LNCAP (cell line): ENCODE results near the gene MTCP1.

Experiments
- TF ChIP-seq, protein P1 (sequence below): fragments of 450-650 bp; IDR thresholded peaks from 2 replicates; pipeline ENCODE4 v1.5.1; 2017; ENCODE audit warnings: mild to moderate bottlenecking

MTCP1 gene, protein sequence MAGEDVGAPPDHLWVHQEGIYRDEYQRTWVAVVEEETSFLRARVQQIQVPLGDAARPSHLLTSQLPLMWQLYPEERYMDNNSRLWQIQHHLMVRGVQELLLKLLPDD

DNA sequence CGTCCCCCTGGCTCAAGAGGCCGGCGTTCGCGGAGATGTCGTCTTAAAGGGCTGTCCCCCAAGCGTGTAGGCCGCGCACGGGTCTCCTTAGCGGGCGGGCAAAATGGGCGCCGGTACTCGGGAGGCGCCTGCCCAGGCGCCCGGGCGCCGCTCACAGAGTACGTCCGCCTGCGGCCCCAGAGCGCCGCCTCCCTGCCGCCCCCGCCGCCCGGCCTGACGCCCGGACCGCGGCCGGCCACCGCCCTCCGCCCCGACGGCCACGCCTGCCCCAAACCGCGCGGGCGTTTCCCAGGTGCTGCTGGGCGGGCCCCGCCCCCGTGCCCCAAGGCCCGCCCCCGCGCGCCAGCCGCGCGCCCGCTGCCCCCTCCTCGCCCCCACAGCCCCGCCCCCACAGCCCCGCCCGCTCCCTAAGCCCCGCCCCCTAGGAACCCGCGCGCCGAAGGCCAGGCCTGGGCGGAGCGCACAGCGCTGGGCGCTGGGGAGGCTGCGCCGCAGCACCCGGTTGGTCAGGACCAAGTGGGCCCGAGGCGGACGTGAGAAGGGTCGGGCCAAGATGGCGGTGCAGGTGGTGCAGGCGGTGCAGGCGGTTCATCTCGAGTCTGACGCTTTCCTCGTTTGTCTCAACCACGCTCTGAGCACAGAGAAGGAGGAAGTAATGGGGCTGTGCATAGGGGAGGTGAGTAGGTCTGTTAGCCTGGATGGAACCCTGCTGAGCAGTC, at the start of gene MTCP1, which contains the start of the genes BRCC3 and CMC4:
Gene MTCP1, minus strand, starts transcription at position 162 of the 719 bp plus-strand sequence. CDS start 5,126 bp downstream, outside the sequence.
Gene BRCC3, plus strand, starts transcription at position 534 of the 719 bp plus-strand sequence. Its CDS starts 20 bp downstream, at position 554.
Gene CMC4, minus strand, starts transcription at position 162 of the 719 bp plus-strand sequence. CDS start 7,113 bp downstream, outside the sequence.
- TF ChIP-seq, protein P1, sequence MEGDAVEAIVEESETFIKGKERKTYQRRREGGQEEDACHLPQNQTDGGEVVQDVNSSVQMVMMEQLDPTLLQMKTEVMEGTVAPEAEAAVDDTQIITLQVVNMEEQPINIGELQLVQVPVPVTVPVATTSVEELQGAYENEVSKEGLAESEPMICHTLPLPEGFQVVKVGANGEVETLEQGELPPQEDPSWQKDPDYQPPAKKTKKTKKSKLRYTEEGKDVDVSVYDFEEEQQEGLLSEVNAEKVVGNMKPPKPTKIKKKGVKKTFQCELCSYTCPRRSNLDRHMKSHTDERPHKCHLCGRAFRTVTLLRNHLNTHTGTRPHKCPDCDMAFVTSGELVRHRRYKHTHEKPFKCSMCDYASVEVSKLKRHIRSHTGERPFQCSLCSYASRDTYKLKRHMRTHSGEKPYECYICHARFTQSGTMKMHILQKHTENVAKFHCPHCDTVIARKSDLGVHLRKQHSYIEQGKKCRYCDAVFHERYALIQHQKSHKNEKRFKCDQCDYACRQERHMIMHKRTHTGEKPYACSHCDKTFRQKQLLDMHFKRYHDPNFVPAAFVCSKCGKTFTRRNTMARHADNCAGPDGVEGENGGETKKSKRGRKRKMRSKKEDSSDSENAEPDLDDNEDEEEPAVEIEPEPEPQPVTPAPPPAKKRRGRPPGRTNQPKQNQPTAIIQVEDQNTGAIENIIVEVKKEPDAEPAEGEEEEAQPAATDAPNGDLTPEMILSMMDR = no peak

DNA sequence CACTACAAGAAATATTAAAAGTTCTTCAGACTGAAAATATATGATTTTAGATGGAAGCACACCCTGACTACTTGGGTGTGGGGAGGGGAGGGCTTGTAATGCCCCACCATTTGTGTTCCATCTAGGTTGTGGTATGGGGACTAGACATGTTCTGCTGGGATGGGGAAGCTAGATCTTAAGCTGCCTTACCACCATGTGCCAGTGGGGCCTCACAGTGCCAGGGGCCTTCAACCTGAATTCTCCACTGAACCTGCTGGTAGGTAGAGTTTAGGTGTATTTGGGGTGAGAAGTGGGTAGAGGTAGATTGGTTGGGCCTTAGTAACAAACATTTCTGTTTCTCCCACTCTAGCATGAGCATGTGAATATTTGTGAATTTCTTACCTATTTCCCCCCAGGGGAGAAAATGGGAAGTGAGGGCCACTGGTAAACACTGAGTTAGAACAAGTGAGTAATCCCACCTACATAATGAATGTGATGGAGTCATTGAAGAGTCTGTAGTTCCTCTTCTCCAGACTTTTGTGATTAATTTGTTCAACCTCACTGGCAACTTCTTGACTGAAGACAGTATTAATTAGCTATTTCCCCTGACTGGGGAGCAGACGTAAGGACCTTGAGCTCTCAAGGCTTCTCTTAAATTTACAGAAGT, 44.4 kb upstream of the MTCP1 start:
- TF ChIP-seq, protein P1 = no peak

DNA sequence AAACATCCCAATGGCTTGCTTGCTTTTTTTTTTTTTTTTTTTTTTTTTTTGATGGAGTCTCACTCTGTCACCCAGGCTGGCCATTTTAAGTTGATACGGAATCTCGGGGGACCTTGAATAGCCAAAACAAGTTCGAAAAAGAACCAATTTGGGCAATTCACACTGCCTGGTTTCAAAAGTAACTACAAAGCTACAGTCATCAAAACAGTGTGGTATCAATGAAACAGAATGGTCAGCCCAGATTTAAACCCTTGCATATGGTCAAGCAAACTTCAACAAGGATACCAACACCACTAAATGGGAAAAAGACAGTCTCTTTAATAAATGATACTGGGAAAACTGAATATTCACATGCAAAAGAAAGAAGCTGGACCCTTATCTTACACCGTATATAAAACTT, 42.2 kb upstream of the MTCP1 start:
- TF ChIP-seq, protein P1 = no peak

DNA sequence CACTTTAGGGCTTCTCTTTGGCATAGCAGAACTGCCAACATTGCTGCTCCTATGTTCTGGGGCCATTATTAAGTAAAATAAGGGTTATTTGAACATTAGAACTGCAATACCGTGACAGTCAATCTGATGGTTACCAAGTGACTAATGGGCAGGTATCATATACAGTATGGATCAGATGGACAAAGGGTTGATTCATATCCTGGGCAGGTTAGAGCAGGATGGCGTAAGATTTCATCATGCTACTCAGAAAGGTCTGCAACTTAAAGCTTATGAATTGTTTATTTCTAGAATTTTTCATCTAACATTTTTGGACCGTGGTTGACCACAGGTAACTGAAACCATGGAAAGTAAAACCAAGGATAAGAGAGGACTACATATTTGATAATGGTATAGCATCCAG, 41.2 kb upstream of the MTCP1 start:
- TF ChIP-seq, protein P1 = no peak

DNA sequence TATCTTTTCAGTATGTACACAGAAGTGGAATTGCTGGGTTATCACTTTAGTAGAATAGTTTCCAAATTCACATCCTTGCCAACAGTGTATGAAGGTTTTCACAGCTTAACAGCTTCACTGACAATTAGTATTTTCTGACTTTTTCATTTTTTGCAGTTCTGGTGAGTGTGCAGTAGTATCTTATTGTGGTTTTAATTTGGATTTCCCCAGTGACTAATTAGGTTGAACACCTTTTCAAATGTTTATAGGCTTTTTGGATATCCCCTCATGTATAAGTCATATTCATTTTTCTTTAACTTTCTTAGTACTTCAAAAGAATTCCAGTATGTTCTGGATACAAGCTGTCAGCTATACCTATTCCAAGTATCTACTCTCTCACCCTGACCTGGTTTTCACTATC, 37.5 kb upstream of the MTCP1 start:
- TF ChIP-seq, protein P1 = no peak

DNA sequence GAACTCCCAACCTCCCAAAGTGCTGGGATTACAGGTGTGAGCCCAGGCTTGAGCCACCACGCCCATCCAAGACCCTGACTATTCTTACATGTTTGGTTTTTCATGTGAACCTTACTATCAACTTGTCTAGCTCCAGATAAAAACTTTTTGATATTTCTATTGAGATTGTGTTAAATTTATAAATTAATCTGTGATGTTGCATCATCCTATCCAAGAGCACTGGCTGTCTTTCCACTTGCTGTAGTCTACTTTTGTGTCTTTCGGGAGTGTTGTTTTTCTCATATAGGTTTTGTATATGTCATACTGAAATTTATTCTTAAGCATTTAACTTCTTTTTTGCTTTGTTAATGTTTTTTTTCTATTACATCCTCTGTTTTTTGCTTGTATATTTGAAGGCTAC, 35.0 kb upstream of the MTCP1 start:
- TF ChIP-seq, protein P1 = no peak

DNA sequence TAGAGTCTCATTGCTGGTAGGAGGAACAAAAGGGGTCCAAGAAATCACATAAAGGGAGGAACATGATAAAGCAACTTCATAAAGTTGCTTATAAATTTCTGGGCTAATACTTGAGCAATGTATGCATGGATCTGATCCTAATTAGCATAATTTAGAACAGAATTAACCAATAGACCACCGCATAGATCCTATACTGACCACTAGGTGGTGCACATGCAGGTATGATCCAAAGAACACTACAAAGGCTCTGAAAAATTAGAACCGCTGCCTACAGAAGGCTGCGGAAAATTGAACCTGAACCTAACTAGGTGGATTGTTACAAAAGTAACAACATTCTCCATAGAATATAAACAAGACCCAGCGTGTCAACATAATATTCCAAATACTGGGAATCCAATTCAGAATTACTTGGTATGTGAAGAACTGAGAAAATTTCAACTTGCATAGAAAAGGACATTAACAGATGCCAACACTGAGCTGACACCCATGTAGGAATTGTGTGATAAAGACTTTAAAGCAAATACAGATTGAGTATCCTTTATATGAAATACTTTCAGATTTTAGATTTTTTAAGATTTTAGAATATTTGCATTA, 23.6 kb upstream of the MTCP1 start:
- TF ChIP-seq, protein P1 = peak; percentile 56; the same call in 1 of the 2 replicates
